ENCODE measurements around the gene GLG1.
"Not testable (repeated sequence)": the region's sequence is repeated elsewhere in the genome, so short reads cannot be mapped to it uniquely, and the experiment has no call there.

The GLG1 gene

DNA sequence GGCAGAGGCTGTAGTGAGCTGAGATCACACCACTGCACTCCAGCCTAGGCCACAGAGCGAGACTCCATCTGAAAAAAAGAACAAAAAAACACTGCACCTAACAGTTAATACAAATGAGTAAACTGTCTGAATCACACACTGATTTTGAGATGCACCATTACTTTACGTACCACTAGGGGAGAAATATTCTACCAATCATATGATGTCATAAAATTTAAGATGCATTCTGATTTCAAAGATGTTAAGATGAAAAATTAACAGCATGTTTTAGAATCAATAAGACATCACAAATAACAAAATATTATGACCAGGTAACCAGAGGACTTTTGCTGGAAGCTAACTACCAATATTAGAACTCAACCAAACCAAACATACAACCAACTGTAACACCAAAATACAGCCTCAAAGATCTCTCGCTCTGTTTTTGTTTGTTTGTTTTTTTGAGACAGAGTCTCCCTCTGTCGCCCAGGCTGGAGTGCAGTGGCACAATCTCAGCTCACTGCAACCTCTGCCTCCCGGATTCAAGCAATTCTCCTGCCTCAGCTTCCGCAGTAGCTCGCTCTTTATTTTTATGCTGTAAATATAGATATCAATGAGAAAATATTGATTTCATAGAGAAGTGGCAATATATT, 31.6 kb downstream of the GLG1 start:
- DNase-seq (ENCODE audit: low spot score), result no peak

DNA sequence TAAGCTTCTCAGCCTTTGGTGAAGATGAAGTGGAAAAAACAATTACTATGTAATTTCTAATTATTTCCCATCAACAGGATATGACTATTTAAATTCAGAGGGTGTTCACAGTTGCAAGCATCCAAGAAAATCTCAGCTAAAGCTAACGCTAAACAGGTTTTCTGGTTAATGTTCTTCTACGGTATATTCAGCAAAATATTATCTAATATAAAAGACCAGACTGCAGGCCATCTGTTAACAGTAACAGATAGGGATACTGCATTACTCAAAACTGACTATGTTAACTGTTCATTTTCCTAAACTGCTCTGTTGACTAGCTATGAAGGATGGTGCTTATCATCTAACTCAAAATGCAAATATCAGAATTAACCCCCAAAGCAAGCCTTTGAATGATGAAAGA, 32.8 kb downstream of the GLG1 start:
- no peak for DNase-seq (ENCODE audit: low spot score)

DNA sequence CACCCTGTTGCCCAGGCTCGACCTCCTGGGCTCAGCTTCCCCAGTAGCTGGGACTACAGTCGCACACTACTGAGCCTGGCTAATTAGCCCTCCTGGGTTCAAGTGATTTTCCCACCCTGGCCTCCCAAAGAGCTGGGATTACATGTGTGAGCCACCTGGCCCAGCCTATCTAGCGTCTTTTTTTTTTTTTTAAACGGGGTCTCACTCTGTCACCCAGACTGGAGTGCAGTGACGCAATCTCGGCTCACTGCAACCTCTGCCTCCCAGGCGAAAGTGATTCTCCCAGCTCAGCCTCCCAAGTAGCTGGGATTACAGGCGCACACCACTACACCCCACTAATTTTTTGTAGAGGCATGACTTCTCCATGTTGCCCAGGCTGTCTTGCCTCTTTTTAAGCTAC, 33.3 kb downstream of the GLG1 start:
- no peak for DNase-seq (ENCODE audit: low spot score)

DNA sequence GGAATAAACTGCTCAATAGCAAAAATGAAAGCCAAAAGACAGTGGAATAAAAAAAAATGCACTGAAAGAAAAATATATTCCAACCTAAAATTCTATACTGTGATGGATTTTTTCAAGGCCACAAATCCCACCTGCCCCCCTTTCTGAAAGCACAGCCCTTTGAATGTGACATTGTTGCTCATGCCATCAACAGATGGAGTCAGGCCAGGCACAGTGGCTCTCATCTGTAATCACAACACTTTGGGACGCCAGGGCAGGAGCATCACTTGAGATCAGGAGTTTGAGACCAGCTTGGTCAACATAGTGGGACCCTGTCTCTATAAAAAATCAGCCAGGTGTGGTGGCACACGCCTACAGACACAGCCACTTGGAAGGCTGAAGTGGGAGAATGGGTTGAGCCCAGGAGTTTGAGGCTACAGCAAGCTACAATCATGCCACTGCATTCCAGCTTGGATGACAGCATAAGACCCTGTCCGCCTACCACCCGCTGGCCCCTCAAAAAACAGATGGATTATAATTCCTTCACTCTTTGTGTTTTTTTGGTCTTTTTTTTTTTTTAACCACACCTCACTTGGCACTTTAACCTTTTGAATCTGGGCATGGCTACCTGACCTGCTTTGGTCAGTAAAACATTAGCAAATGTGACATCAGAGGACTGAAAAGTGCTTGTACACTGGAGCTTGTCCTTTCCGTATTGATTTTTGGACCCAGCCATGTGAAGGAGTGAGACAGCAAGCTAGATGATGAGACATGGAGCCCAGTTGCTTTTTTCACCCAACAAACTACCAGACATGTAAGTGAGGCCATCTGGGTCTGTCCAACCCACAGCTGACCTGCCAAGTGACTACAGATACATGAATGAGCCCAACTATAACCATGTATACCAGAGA, 36.3 kb downstream of the GLG1 start:
- no peak for DNase-seq (ENCODE audit: low spot score)

DNA sequence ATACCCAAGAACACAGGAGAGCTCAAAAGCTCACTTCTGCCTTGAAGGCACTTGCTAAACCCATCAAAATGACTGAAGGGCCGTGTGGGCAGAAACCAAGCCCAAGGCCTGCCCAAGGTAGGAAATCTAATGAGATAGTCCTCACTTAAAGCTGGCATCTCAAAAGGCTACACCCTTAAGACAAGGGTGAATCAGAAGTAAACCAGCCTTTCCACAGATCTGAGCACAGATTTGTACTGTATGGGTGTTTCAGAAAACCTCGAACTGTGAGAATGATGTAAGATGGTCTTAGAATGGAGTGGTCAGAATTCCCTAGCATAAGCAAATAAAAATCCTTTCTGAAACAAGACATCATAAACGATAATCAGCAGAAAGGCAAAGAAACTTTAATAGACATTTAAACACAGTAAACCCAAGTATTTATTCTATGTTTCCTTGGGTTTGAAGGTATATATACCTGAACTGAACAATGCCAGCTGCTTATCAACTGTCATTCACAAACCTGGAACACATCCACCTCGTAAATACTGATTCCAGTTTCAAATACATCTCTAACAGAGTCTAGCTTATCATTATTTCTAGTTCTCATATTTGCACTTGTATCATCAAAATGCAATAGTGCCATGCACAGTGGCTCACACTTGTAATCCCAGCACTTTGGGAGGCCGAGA, 37.8 kb downstream of the GLG1 start:
- DNase-seq (ENCODE audit: low spot score), result peak; percentile 39

GRCh38 chr16:74567901-74568300, 39.0 kb downstream of the GLG1 start:
- DNase-seq (ENCODE audit: low spot score), result no peak

DNA sequence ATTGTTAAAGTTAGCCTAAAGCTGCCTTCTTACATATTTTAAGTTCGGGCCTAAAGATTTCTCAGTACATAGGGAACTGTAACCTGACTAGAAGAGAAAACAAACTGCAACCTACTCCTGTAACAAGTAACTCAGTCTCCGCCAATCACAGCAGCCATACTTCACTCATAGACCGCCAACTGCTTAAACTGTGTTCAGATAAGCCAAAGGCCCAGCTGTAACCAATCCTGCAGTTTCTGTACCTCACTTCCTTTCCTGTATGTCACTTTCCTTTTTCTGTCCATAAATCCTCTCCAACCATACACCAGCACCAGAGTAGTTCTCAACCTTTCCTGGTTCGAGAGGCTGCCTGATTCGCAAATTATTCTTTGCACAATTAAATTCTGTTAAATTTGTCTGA, 41.5 kb downstream of the GLG1 start:
- no peak for DNase-seq (ENCODE audit: low spot score)

- DNase-seq (ENCODE audit: low spot score), result no peak
Observed at GRCh38 chr16:74564451-74564984, 42.4 kb downstream of the GLG1 start.

DNA sequence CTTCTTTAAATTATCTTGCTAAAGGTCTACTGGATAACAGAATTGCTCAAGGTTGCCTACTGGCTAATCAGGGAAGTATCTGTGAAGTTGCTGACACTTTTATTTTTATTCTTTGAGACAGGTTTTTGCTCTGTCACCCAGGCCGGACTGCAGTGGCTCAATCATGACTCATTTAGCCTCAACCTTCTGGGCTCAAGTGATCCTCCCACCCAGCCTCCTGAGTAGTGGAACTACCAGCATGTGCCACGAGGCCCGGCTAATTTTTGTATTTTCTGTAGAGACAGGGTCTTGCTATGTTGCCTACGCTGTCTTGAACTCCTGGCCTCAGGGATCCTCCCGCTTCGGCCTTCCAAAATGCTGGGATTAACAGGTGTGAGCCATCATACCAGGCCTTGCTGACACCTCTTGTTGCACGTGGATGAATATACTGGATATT, 43.1 kb downstream of the GLG1 start:
- peak; percentile 5 for DNase-seq (ENCODE audit: low spot score)

GRCh38 chr16:74562117-74562516, 44.8 kb downstream of the GLG1 start:
- DNase-seq (ENCODE audit: low spot score), result no peak

GRCh38 chr16:74561626-74562025, 45.3 kb downstream of the GLG1 start:
- no peak for DNase-seq (ENCODE audit: low spot score)

- DNase-seq (ENCODE audit: low spot score), result no peak
Observed at GRCh38 chr16:74560912-74561311, 46.0 kb downstream of the GLG1 start.

- no peak for DNase-seq (ENCODE audit: low spot score)
Observed at GRCh38 chr16:74558873-74559272, 48.0 kb downstream of the GLG1 start.

GRCh38 chr16:74557275-74557674, 49.6 kb downstream of the GLG1 start:
- no peak for DNase-seq (ENCODE audit: low spot score)

- DNase-seq (ENCODE audit: low spot score), result peak; percentile 5
Observed at GRCh38 chr16:74556375-74556922, 50.5 kb downstream of the GLG1 start.

GRCh38 chr16:74552357-74552756, 54.6 kb downstream of the GLG1 start:
- DNase-seq (ENCODE audit: low spot score), result not testable (repeated sequence)

DNA sequence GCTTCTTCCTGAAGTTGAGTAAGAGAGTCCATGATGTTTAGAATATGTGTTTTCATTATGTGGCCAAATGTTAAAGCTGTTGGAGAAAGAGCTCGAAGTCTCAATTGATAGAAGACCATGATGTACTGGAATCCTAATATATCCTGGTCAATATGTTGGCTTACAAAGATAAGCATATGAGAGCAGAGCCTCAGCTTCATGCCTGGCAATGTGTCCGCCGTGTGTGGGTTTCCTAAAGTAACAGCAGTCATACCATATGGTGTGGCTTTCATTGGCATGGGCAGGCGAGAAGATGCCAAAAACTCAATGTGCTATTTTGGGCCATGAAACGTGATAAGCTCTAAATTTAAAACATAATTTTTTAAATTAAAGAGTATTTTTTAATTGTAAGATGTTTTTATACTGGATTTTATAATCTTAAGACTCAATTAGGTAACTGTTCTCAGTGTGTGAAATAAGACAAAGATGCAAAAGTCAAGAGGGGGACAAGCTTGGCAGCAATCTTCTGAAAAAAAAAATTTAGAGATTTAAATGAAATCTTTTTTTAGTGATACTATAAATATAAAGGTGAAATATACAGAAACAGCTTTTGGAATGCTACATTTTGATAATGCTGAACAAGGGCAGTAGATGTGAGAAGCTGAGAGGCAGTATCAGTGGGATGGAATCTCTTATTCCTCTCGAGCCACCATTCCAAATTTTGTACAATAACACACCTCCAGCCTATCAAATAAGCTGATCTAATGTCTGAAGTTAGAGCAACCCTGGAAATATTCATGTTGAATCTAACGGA, 56.5 kb downstream of the GLG1 start:
- not testable (repeated sequence) for DNase-seq (ENCODE audit: low spot score)

DNA sequence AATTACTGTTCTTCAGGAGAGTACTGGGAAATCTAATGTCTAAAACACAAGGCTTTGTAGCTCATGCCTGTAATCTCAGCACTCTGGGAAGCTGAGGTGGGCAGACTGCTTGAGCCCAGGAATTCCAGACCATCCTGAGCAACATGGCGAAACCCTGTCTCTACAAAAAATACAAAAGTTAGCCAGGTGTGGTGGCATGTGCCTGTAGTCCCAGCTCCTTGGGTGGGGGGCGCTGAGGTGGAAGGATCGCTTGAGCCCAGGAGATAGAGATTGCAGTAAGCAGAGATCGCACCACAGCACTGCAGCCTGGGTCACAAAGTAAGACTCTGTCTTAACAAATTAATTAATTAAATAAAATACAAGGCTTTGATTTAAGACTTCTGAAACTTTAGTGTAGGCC, 60.8 kb downstream of the GLG1 start:
- DNase-seq (ENCODE audit: low spot score), result not testable (repeated sequence)

GRCh38 chr16:74542911-74543578, 63.9 kb downstream of the GLG1 start:
- not testable (repeated sequence) for DNase-seq (ENCODE audit: low spot score)

- not testable (repeated sequence) for DNase-seq (ENCODE audit: low spot score)
Observed at GRCh38 chr16:74540663-74541062, 66.3 kb downstream of the GLG1 start.

DNA sequence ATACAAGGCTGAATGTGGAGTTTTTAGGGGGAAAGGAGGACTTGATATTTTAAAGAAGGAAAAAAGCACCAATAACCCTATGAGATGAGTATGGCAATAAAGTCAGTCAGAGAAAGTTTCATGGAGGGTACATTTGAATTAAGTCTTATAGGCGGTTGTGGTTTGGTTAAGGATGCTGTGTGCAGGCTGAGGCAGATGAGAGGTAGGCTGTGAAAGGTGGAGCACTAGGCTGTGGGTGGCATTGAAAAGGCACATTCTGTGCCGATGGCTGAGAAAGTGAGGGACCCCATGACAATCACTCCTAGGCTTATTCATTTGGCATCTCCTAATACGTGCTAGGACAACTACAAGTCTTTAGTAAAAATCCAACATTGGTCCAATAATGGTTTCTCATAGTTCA, 68.1 kb downstream of the GLG1 start:
- DNase-seq (ENCODE audit: low spot score), result not testable (repeated sequence)
